Right renal pelvis (tissue), 4 donors: ENCODE results near the gene MSLN. TPM values are rescaled to one million over a fixed set of nuclear protein-coding genes. Genes with fewer than 3 reads are reported as not detected.
A peak's percentile ranks its signal among the peaks of the same experiment; 100 is the strongest.
"Not testable (repeated sequence)": the region's sequence is repeated elsewhere in the genome, so short reads cannot be mapped to it uniquely, and the experiment has no call there.

Experiments used
- DNase-seq, 4 donors: peaks; one replicate each; pipeline ENCODE4 v3.0.0-alpha.2; 2013; ENCODE audit warnings: low read depth in 4 of 4, low spot score in 3 of 4, missing footprints in 1 of 4
- polyA plus RNA-seq, 4 donors: library from polyadenylated mRNA; unstranded; fragments of 120-200 nt; gene quantifications; one replicate each; pipeline ENCODE4 v1.2.1, GENCODE V29; 2013; ENCODE audit not compliant: insufficient read length in 4 of 4

Gene MSLN
- polyA plus RNA-seq = 10 to 100 TPM; 11.4 to 33.7 (median 22.2) TPM

- DNase-seq = no peak
Observed at GRCh38 chr16:760545-761343, at the start of gene MSLN. Gene MSLN (plus strand): TSS chr16:760734. CDS start chr16:762681, 1,947 bp downstream.

GRCh38 chr16:711084-711483 lies 49.5 kb upstream of the MSLN start:
- DNase-seq = no peak

- DNase-seq = no peak
Observed at GRCh38 chr16:711548-712320, 48.8 kb upstream of the MSLN start.

GRCh38 chr16:712740-713250 lies 47.7 kb upstream of the MSLN start:
- not testable (repeated sequence) for DNase-seq

GRCh38 chr16:714079-714478 lies 46.5 kb upstream of the MSLN start:
- DNase-seq = no peak

- peak in 3 of 4 donors; percentile 70 to 79 (median 72) for DNase-seq
Observed at GRCh38 chr16:714558-715476, 45.7 kb upstream of the MSLN start, which contains the start of gene METRN. Gene METRN (plus strand): TSS chr16:715118. CDS start chr16:715290, 172 bp downstream.

- DNase-seq = no peak
Observed at GRCh38 chr16:715477-716199, 44.9 kb upstream of the MSLN start.

- no peak for DNase-seq
Observed at GRCh38 chr16:716200-716568, 44.4 kb upstream of the MSLN start.

GRCh38 chr16:716768-717325 lies 43.7 kb upstream of the MSLN start:
- no peak for DNase-seq

GRCh38 chr16:717450-718245 lies 42.9 kb upstream of the MSLN start:
- no peak for DNase-seq

GRCh38 chr16:718389-718788 lies 42.1 kb upstream of the MSLN start:
- DNase-seq = no peak

GRCh38 chr16:718922-719321 lies 41.6 kb upstream of the MSLN start:
- no peak for DNase-seq

- no peak for DNase-seq
Observed at GRCh38 chr16:719815-720446, 40.6 kb upstream of the MSLN start.

- no peak for DNase-seq
Observed at GRCh38 chr16:720447-720989, 40.0 kb upstream of the MSLN start.

GRCh38 chr16:720990-721764 lies 39.4 kb upstream of the MSLN start, which contains the start of gene ANTKMT:
Gene ANTKMT (plus strand): TSS chr16:721146. CDS start chr16:721275, 129 bp downstream.
- peak in 2 of 4 donors; percentile 70 to 75 for DNase-seq

GRCh38 chr16:721765-722540 lies 38.6 kb upstream of the MSLN start:
- no peak for DNase-seq
